ENCODE measurements around the gene DALRD3.
"Not testable (repeated sequence)": the region's sequence is repeated elsewhere in the genome, so short reads cannot be mapped to it uniquely, and the experiment has no call there.

The DALRD3 gene

DNA sequence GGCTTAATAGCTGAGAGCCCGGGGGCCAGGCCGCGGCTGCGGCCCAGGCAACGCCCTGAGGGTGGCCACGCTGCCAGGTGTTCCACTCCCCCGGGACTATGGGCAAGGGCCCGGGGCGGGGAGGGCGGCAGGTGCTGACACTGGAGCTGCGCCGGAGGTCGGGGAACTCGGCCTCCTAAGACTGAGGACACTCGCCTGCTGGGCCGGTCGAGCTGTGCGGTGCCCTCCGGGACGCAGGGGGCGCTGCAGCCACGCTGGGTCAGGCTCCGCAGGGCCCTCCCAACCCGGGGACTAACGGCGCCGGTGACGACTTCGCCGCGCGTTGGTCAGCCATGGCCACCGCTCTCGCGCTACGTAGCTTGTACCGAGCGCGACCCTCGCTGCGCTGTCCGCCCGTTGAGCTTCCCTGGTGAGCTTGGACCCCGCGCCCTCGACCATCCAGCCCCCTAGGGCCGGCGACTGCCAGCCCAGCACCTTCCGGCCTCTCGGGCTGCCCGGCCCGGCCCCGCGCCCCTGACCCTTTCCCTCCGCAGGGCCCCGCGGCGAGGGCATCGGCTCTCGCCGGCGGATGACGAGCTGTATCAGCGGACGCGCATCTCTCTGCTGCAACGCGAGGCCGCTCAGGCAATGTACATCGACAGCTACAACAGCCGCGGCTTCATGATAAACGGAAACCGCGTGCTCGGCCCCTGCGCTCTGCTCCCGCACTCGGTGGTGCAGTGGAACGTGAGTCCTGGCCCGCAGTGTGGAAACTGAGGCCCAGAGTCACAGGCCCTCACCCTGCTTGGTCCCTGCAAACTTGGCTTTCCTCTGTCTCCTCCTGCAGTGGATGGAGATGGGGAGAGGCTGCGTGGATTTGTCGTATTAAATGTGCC is 3.7 kb upstream of the DALRD3 start, which contains the start of gene NDUFAF3:
TSS of gene NDUFAF3 (plus strand) at position 309 of the 875 bp plus-strand sequence. CDS start at position 333, 24 bp downstream.
- DNase-seq, result peak; percentile 98

DNA sequence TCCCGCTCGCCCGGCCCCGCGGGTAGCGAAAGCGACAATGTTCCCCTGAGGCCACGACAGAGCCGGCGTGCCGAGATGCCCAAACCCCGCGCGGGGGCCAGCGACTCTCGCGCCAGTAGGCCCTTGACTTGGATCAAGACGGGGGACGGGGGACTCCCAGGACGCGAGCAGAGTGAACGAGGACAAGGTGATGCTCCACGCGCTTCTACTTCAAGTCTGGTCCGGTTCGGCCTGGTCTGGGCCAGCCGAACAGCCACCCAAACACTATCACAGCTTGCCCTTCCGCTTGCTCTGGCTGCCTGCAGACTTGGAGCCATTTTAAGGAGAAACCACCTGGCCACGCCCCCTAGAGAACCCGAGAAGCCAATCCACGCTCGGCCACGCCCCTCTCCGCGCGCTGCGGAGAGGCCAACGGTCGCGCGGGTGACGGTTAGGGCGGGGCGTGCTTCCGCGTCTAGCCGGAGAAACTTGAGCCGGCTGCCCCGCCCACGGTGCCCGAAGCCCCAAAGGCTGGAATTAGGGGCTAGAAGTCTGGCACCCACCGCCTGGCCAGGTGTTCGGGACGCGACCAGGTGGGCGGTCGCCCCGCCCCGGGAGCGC is 2.9 kb upstream of the DALRD3 start:
- peak; percentile 99 for DNase-seq

DNA sequence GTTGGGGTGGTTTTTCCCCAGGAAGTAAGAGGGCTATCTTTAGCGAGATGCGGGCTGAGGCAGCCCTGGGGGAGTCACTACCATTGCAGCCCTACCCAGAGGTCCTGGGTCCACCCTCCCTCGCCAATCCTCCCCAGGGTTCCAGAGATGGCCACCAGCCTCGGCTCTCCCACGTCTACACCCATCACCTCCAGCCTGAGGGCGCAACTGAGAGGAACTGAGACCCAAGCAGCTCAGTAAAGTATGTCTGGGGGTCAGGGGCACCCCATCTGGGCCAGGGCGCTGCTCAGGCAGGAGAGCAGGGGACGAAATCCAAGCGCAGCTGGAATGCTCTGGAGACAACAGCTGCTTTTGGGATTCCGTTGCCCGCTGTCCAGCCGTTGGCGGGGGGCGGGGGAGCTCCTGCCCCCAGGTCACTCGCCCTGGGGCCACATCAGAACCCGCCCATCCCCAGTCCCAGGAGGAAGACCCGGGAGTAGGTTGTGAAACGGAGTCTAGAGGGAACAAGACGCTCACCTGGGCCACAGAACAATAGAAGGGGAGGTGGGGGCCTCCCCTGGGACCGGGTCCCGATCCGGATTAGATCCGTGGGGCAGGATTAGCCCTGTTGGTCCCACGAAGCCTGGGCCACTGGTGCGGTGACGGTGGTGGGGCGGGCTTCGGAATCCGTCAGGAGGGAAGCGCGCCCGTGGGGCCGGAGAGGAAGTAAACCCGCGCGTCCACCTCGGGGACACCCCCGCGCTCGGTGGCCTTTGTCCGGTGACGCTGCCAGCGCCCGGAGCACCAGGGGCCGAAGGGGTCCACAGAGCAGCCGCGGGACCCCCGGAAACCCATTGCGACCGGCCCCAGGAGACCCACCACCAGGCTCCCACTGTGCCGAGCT is 2.2 kb upstream of the DALRD3 start:
- no peak for DNase-seq

DNA sequence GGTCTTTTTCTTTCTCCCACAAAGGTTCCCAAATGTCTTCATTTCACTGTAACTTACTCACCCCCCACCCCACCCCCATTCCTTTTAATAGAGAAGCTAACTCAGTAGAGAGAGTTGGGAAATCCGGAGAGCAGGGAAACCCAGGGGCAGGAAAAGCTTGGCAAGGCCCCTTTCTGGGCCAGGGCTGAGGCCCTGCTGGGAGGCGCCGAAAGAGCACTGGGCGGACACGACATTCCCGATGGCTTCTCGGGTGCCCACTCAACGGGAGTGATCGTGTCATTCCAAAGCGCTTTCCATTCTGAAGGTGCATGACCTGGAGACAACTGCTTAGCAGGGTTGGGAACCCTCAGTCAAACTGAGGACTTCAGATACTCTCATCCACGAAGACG is 1.6 kb upstream of the DALRD3 start:
- no peak for DNase-seq

DNA sequence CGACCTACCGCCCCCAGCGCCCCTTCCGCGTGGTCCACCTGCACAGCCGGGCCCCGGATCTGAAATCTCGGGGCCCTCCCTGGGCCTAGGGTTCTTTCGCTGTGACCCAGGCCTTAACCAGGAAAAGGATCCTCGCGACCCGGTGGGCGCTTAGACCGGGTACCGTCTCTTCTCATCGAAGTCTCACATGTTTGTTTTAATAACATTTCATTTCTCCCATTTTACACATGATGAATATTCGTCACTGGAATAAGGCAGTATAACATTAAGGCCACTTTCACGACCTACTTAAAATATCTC is 277 bp upstream of the DALRD3 start:
- DNase-seq, result no peak

- peak; percentile 45 for DNase-seq
These were observed 980 bp downstream of the DALRD3 start for GRCh38 chr3:49017229-49017970.

DNA sequence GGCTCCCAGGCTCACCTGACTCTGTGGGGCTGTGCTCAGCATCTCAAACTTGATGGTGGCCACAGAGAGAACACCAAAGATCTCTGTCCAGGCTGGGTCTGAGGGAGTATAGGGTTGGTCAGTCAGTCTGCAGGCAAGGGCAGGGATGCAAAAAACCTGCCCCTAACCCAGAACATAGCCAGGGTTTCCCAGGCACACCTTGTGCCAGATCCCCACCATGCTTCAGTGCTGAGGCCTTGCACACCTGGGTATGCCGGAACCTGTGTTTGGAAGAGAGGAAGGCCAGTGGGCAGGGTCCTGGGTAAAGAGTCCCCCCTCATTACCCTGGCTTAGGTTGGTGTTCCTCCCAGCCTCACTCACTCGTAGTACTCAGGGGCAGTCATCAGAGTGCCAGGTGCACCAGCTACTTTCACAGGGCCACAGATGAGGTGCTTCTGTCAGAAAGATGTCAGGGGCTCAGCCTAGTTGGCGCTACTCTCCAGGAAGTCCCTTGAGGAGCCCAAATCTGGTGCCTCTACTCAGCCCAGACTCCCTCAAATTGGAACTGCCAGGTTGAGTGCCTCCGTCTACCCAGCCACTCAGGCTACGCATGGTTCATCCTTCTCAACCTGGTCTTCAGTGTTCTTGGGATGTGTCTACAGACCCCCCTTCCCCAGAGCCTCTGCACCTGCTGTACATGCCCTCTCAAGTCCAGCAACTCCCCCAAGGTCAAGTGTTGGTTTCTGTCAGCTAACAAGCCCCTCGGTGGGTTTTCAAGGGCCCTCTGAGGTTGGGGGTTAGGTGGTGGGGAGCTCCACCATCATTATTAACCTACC is 1.8 kb downstream of the DALRD3 start:
- no peak for DNase-seq

DNA sequence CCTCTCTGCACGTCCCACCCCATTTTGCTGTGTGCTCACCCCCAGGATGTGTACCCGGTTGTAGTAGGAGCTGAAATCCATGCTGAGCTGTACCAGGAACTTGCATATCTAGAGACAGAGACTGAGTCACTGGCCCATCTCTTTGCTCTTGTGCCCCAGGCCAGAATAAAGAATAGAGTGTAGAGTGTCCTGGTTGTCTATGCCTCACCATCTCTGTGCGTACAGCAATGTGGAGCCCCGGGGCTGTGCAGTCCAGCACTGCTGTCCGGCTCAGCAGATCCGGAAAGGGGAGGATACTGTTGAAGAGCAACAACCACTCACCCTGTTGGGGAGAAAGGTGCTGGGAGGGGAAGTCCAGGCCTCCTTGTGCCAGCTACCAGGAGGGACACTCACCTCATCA is 2.6 kb downstream of the DALRD3 start:
- no peak for DNase-seq

GRCh38 chr3:49015072-49015471 is 3.3 kb downstream of the DALRD3 start:
- DNase-seq, result no peak

DNA sequence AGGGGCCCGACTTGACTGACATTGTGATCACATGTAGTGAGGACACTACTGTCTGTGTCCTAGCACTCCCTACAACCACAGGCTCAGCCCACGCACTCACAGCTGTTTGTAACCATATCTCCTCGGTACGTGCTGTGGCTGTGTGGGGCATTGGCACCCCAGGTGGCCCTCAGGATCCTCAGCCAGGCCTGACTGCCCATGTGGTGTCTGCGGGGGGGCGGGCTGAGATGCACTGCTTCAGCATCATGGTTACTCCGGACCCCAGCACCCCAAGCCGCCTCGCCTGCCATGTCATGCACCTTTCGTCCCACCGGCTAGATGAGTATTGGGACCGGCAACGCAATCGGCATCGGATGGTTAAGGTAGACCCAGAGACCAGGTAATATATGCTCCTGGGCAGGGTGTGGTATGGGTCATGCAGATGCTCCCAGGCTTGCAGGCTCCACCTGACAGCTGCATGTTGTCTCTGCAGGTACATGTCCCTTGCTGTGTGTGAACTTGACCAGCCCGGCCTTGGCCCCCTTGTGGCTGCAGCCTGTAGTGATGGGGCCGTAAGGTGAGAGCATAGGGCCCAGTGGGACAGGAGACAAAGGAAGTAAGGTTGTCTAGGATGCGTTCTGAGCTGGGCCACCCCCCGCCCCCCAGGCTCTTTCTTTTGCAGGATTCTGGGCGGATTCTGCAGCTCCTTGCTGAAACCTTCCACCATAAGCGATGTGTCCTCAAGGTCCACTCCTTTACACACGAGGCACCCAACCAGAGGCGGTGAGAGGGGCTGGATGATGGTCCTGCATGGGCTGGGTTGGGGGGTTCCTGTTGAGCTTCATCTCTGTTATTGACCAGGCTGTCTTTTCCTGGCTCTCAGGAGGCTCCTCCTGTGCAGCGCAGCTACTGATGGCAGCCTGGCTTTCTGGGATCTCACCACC is 4.4 kb downstream of the DALRD3 start:
- peak; percentile 48 for DNase-seq

GRCh38 chr3:49013113-49013737 is 5.2 kb downstream of the DALRD3 start:
- DNase-seq, result no peak

DNA sequence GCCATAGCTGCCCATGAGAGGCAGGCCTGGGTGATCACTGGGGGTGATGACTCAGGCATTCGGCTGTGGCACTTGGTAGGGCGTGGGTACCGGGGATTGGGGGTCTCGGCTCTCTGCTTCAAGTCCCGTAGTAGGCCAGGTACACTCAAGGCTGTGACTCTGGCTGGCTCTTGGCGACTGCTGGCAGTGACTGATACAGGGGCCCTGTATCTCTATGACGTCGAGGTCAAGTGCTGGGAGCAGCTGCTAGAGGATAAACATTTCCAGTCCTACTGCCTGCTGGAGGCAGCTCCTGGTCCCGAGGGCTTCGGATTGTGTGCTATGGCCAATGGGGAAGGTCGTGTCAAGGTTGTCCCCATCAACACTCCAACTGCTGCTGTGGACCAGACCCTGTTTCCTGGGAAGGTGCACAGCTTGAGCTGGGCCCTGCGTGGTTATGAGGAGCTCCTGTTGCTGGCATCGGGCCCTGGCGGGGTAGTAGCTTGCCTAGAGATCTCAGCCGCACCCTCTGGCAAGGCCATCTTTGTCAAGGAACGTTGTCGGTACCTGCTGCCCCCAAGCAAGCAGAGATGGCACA is 5.9 kb downstream of the DALRD3 start:
- DNase-seq, result no peak

- no peak for DNase-seq
These were observed 9.0 kb downstream of the DALRD3 start for GRCh38 chr3:49009396-49009795.

- not testable (repeated sequence) for DNase-seq
These were observed 9.8 kb downstream of the DALRD3 start for GRCh38 chr3:49008627-49009026.

DNA sequence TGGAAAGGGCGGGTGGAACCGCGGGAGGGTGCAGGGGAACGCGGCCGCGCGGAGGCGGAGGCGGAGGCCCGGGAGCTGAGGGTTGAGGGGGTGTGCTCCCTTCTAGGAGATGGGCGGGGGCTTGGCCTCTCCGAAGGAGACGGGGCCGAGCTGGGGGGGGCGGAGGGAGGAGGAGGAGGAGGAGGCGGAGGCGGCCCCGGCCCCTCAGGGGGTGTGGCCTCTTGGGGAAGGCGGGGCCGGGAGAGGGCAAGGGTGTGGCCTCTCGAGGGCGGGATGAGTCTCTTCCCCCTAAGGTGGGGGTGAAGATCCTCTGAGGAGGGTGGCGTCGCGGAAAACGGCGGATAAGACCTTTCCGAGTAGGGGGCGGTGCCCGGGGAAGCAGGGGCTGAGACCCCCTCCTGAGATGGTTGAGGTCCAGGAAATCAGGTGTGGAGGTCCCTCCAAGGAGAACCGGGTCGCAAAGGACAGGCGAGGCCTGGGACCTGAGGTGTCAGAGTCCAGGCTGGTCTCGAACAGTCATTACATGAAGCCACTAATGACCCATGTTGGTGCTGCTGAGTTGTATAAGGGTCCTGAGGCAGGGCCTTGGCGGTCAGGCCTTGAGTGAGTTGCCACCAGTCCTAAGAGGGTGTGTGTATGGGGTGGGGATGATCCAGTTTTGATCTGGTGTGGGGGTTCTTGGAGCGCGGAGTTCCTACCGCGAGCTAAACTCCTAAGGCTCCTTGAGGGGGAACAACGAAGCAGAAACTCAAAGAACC is 10.4 kb downstream of the DALRD3 start:
- peak; percentile 93 for DNase-seq

- DNase-seq, result peak; percentile 99
These were observed 11.2 kb downstream of the DALRD3 start, which contains the start of gene WDR6 for GRCh38 chr3:49007068-49007770. Gene WDR6 (plus strand): TSS chr3:49007391. CDS start chr3:49007432, 41 bp downstream.

DNA sequence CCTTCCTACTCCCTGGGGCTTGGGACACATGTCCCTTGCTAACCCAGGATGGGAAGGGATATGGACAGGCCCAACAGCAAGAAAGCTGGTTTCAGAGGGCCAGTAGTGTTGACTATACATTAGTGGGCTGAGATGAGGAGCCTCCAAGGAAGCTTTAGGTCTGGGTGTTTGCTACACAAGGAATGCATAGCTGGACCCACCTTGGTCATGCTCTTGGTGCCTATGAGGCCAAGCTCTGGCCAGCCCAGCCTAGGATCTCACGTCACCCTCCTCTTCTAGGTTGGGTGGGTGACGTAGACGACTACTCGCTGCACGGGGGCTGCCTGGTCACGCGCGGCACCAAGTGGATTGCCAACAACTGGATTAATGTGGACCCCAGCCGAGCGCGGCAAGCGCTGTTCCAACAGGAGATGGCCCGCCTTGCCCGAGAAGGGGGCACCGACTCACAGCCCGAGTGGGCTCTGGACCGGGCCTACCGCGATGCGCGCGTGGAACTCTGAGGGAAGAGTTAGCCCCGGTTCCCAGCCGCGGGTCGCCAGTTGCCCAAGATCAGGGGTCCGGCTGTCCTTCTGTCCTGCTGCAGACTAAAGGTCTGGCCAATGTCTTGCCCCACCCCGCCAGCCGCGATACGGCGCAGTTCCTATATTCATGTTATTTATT is 11.8 kb downstream of the DALRD3 start:
- DNase-seq, result peak; percentile 73

DNA sequence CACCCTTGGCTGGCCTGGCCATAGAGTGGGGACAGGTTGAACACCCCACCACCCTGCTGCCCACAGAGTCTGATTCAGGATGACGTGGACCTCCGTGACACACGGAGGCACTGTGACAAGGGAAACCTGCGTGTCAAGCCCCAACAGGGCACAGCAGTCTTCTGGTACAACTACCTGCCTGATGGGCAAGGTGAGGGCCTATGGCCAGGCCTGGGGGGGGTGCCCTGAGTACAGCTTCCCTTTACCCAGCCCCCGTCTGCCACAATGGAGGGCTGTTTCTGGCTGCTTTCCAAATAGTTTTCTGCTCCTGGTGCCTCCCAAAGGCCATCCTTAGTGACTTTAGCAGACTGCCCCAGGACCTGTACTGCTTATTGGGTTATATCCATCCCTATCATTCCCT is 12.4 kb downstream of the DALRD3 start:
- DNase-seq, result peak; percentile 19

Data from eye (tissue), 1 donor.